NCI-H1417 treated with DMSO at 0.1 percent for 48 hours (cell line): ENCODE results near the gene CHDH.

Experiments
- DNase-seq: peaks from one replicate; lab custom pipeline; 2025; lab: John Stamatoyannopoulos, UW

The CHDH gene

GRCh38 chr3:53808496-53808895 lies 37.7 kb downstream of the CHDH start:
- no peak for DNase-seq

- no peak for DNase-seq
Measured at GRCh38 chr3:53807117-53807810, 39.0 kb downstream of the CHDH start.

GRCh38 chr3:53806182-53807116 lies 39.8 kb downstream of the CHDH start:
- no peak for DNase-seq

- DNase-seq = no peak
Measured at GRCh38 chr3:53805463-53806159, 40.6 kb downstream of the CHDH start.

- no peak for DNase-seq
Measured at GRCh38 chr3:53804697-53805462, 41.3 kb downstream of the CHDH start.

- DNase-seq = no peak
Measured at GRCh38 chr3:53803816-53804695, 42.2 kb downstream of the CHDH start.

GRCh38 chr3:53803124-53803815 lies 42.9 kb downstream of the CHDH start:
- DNase-seq = no peak

GRCh38 chr3:53802256-53802880 lies 43.9 kb downstream of the CHDH start:
- no peak for DNase-seq

GRCh38 chr3:53801319-53801718 lies 44.9 kb downstream of the CHDH start:
- no peak for DNase-seq

- no peak for DNase-seq
Measured at GRCh38 chr3:53800041-53800906, 45.9 kb downstream of the CHDH start.

GRCh38 chr3:53799338-53799865 lies 46.8 kb downstream of the CHDH start:
- DNase-seq = no peak

- no peak for DNase-seq
Measured at GRCh38 chr3:53798144-53798543, 48.1 kb downstream of the CHDH start.

GRCh38 chr3:53795789-53796560 lies 50.2 kb downstream of the CHDH start:
- DNase-seq = no peak

- DNase-seq = no peak
Measured at GRCh38 chr3:53795176-53795575, 51.0 kb downstream of the CHDH start.

GRCh38 chr3:53794597-53794996 lies 51.6 kb downstream of the CHDH start:
- no peak for DNase-seq

GRCh38 chr3:53792866-53793265 lies 53.4 kb downstream of the CHDH start:
- no peak for DNase-seq

GRCh38 chr3:53791317-53791716 lies 54.9 kb downstream of the CHDH start:
- DNase-seq = no peak

- DNase-seq = no peak
Measured at GRCh38 chr3:53790470-53790869, 55.7 kb downstream of the CHDH start.
